IPS-18a (cell line): ENCODE measurements around the gene DOK6.
"Not testable (repeated sequence)": the region's sequence is repeated elsewhere in the genome, so short reads cannot be mapped to it uniquely, and the experiment has no call there.

Experiments used
- H3K27ac ChIP-seq: one replicate; pipeline ENCODE4 v1.5.1; 2013; ENCODE audit warnings: low read length
- H3K27me3 ChIP-seq: one replicate; pipeline ENCODE4 v1.6.1; 2013; ENCODE audit warnings: mild to moderate bottlenecking, low read length; ENCODE audit not compliant: control insufficient read depth, insufficient read depth
- H3K36me3 ChIP-seq: one replicate; pipeline ENCODE4 v1.6.1; 2013; ENCODE audit warnings: low read depth, low read length; ENCODE audit not compliant: control insufficient read depth
- H3K4me1 ChIP-seq: one replicate; pipeline ENCODE4 v1.6.1; 2013; ENCODE audit warnings: low read depth, low read length; ENCODE audit not compliant: control insufficient read depth
- H3K4me3 ChIP-seq: one replicate; pipeline ENCODE4 v1.5.1; 2013; ENCODE audit warnings: low read length
- H3K9ac ChIP-seq: one replicate; pipeline ENCODE4 v1.6.1; 2013; ENCODE audit warnings: mild to moderate bottlenecking, low read length, moderate library complexity
- H3K9me3 ChIP-seq: one replicate; pipeline ENCODE4 v1.6.1; 2013; ENCODE audit warnings: low read depth, low read length; ENCODE audit not compliant: control insufficient read depth

Gene DOK6

DNA sequence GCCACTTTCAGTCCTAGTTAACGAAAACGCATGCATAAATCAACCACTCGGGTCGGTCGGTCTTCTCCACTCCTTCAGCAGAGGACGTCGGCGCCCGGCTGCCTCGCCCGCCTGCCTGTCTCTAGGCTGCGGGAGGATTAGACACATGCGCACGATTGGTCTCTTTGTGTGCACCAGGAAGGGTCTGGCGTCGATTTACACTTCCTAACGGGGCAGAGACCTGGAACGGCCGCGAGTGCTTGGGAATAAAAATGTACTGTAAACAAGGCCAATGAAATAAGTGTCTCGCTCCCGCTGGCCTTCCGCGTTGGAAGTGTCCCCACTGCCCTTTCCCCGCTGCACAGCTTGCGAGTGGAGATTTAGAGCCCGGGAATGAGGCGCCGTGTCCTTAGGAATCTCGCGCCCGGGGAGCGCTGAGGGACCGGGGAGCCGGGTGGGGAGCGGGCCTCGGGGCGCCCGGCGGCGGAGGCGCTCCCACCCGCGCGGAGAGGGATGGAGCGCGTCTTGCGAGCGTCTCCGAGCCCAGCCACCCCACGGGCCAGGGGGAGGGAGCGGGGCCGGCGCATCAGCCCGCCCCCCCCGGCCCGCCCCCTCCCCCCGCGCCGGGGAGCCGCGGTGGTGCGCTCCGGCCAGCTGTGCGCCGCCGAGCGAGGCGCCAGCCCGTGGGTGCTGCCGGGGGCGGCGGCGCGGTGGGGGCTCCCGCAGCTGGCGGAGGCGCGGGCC, at the start of gene DOK6:
TSS of gene DOK6 (plus strand) at position 636 of the 723 bp plus-strand sequence.
- H3K9me3 ChIP-seq: no peaks in the 10 kb centered on the region
- peak within 1 kb of the TSS; percentile 59 for H3K9ac ChIP-seq
- H3K4me3 ChIP-seq: peak within 1 kb of the TSS; percentile 85
- H3K27me3 ChIP-seq: peaks cover 57% of the 10 kb centered on the region
- H3K27ac ChIP-seq: no peak within 1 kb of the TSS
- peaks cover 30% of the 10 kb centered on the region for H3K4me1 ChIP-seq
- no peaks in the 10 kb centered on the region for H3K36me3 ChIP-seq

- no peak overlapping the region for H3K9ac ChIP-seq
- no peaks in the 10 kb centered on the region for H3K36me3 ChIP-seq
- H3K27ac ChIP-seq: no peak overlapping the region
- H3K4me3 ChIP-seq: no peak overlapping the region
- no peaks in the 10 kb centered on the region for H3K9me3 ChIP-seq
- H3K27me3 ChIP-seq: no peaks in the 10 kb centered on the region
- H3K4me1 ChIP-seq: no peaks in the 10 kb centered on the region
Measured at GRCh38 chr18:69353023-69353422, 47.7 kb upstream of the DOK6 start.

GRCh38 chr18:69357590-69357989, 43.1 kb upstream of the DOK6 start:
- Histone ChIP-seq H3K9ac (no peak overlapping the region), H3K4me3 (no peak overlapping the region), H3K9me3 (peaks cover 3% of the 10 kb centered on the region), H3K27ac (no peak overlapping the region), H3K27me3 (no peaks in the 10 kb centered on the region), H3K36me3 (no peaks in the 10 kb centered on the region), H3K4me1 (no peaks in the 10 kb centered on the region)

DNA sequence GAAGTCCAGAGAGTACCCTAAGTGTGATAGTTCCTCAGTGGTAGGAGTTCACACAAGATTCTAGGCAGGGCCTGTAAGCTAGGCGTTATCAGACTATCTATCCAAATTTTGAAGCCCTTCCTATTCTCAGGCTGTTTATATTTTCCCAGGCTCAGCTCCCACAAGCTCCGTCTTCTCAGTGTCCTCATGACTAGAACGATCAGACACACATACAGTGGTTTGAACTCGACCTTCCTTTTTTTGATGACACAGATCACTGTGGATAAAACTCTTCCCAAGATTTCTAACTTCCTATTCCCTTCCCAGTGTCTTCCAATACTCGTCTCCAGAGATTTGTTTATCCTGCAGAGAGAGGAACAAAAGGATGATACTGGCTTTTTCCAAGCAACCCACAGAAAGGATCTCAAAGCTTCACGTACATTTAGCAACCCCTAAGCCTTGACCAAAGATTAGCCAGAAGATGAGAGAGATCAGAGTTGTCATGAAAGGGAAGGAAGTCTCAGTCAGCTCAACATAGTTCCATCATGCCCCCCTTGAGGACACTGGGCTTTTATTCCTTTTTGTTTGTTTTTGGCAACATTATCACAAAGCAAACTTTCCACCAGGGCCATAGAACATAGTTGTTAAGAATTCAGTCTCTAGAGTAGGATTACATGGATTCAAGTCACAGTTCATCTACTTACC, 42.3 kb upstream of the DOK6 start:
- no peaks in the 10 kb centered on the region for H3K27me3 ChIP-seq
- H3K4me1 ChIP-seq: no peaks in the 10 kb centered on the region
- peaks cover 3% of the 10 kb centered on the region for H3K9me3 ChIP-seq
- no peak overlapping the region for H3K27ac ChIP-seq
- H3K36me3 ChIP-seq: no peaks in the 10 kb centered on the region
- no peak overlapping the region for H3K9ac ChIP-seq
- no peak overlapping the region for H3K4me3 ChIP-seq

- H3K4me1 ChIP-seq, H3K27me3 ChIP-seq, H3K4me3 ChIP-seq, H3K9me3 ChIP-seq, H3K27ac ChIP-seq, H3K36me3 ChIP-seq, H3K9ac ChIP-seq: not testable (repeated sequence)
Measured at GRCh38 chr18:69359768-69360167, 40.9 kb upstream of the DOK6 start.

- Histone ChIP-seq H3K9ac (no peak overlapping the region), H3K27me3 (no peaks in the 10 kb centered on the region)
Measured at GRCh38 chr18:69364930-69365329, 35.8 kb upstream of the DOK6 start.

DNA sequence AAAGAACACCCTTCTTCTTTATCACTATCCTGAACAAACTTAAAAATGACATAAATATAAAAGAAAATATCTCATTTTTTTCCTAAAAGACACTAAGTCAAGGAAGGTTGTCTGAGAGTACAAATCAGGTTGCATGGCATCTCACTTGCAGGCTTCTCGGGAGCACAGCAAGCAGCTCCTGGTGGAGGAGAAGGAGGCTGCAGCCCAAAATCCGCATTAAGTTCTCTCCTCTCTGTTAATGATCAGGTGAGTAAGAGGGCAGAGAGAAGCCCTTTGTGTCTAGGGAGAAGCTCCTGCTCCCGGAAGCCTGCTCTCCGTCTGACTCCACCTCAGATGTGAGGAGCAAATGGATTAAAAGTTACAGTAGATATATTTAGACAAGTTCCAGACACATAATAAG, 35.0 kb upstream of the DOK6 start:
- Histone ChIP-seq H3K27ac (no peak overlapping the region), H3K9ac (no peak overlapping the region), H3K36me3 (no peaks in the 10 kb centered on the region), H3K27me3 (no peaks in the 10 kb centered on the region), H3K4me1 (no peaks in the 10 kb centered on the region), H3K9me3 (no peaks in the 10 kb centered on the region), H3K4me3 (no peak overlapping the region)

More at GRCh38 chr18:69364930-69365329, 35.8 kb upstream of the DOK6 start:
- H3K36me3 ChIP-seq: no peaks in the 10 kb centered on the region
- H3K4me3 ChIP-seq: no peak overlapping the region
- H3K9me3 ChIP-seq: no peaks in the 10 kb centered on the region
- H3K27ac ChIP-seq: no peak overlapping the region
- H3K4me1 ChIP-seq: no peaks in the 10 kb centered on the region

- Histone ChIP-seq H3K9ac (no peak overlapping the region), H3K36me3 (no peaks in the 10 kb centered on the region), H3K9me3 (no peaks in the 10 kb centered on the region), H3K4me1 (no peaks in the 10 kb centered on the region), H3K27me3 (no peaks in the 10 kb centered on the region), H3K4me3 (no peak overlapping the region), H3K27ac (no peak overlapping the region)
Measured at GRCh38 chr18:69367104-69367503, 33.6 kb upstream of the DOK6 start.

DNA sequence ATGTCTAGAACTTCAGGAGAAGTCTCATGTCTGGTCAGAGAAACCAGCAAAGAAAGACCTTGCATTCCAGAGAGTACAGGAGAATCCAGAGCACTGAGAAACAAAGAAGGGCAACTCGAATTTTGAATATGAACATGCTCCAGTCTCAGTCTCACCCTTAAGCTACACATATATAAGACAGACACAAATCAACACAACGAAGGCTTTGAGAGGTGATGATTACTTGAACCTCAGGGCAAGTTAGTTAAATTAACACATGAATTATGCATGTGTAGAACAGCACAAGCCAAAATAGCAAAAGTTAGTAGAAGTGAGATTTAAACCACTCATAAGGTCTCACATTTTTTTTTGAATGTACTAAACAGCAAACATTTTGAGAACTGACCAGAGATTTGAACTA, 29.0 kb upstream of the DOK6 start:
- no peak overlapping the region for H3K9ac ChIP-seq
- H3K4me1 ChIP-seq: no peaks in the 10 kb centered on the region
- H3K27ac ChIP-seq: no peak overlapping the region
- no peaks in the 10 kb centered on the region for H3K9me3 ChIP-seq
- H3K4me3 ChIP-seq: no peak overlapping the region
- no peaks in the 10 kb centered on the region for H3K27me3 ChIP-seq
- no peaks in the 10 kb centered on the region for H3K36me3 ChIP-seq

- Histone ChIP-seq H3K27me3 (no peaks in the 10 kb centered on the region), H3K4me3 (no peak overlapping the region), H3K27ac (no peak overlapping the region), H3K9ac (no peak overlapping the region), H3K36me3 (no peaks in the 10 kb centered on the region), H3K9me3 (no peaks in the 10 kb centered on the region), H3K4me1 (no peaks in the 10 kb centered on the region)
Measured at GRCh38 chr18:69380324-69380723, 20.4 kb upstream of the DOK6 start.

- Histone ChIP-seq H3K27ac (no peak overlapping the region), H3K27me3 (no peaks in the 10 kb centered on the region), H3K9me3 (no peaks in the 10 kb centered on the region), H3K4me1 (peaks cover 4% of the 10 kb centered on the region), H3K4me3 (no peak overlapping the region), H3K36me3 (no peaks in the 10 kb centered on the region), H3K9ac (no peak overlapping the region)
Measured at GRCh38 chr18:69383186-69383585, 17.5 kb upstream of the DOK6 start.

DNA sequence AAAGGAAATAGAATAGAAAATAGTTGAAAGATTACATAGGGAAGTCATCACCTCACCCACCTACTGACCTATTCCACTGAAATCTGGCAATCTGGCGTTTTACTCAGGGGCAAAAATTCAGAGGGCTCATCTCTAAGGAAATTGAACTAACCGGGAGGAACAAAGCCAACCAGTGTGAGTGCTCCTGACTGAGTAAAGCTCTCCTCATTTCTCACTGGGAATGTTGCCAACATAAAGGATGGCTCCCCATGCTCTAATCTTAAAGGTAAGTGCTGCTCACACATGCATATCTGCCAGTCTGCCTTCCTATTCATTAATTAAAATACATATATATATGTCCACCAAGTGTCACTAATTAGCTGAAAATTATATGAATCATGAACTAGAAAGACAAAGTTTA, 13.5 kb upstream of the DOK6 start:
- Histone ChIP-seq H3K9ac (no peak overlapping the region), H3K36me3 (no peaks in the 10 kb centered on the region), H3K4me3 (no peak overlapping the region), H3K27ac (no peak overlapping the region), H3K27me3 (no peaks in the 10 kb centered on the region), H3K9me3 (no peaks in the 10 kb centered on the region), H3K4me1 (peaks cover 4% of the 10 kb centered on the region)
